GM12878 (cell line): ENCODE data around the gene KIAA0319L. TPM values are rescaled to one million over a fixed set of nuclear protein-coding genes. Genes with fewer than 3 reads are reported as not detected.

ENCODE experiments used
- ATAC-seq: fragments of 200-7000 bp; cut with Tn5 transposase; 3 replicates; pipeline ENCODE4 v1.9.1; 2020; ENCODE audit warnings: mild to moderate bottlenecking, moderate library complexity
- BruUV-seq: library from RNA; stranded (reverse); fragments of 400-500 nt; replicated peaks from 2 replicates; lab custom pipeline; 2021; lab: Mats Ljungman, UMichigan
- CTCF ChIA-PET: fragments of 300-600 bp; sonication (Branson Sonifier 250); formaldehyde crosslinking; extraction: SDS; loops from one replicate; lab custom pipeline; 2021; ENCODE audit warnings: inconsistent platforms; lab: Yijun Ruan, JAX
- POLR2A ChIA-PET: fragments of 350-600 bp; formaldehyde crosslinking; extraction: SDS; loops from one replicate; lab custom pipeline; 2021; ENCODE audit warnings: inconsistent platforms; lab: Charles Lee
- RAD21 ChIA-PET: fragments of 300-600 bp; sonication (Branson Sonifier 250); formaldehyde crosslinking; loops from one replicate; lab custom pipeline; 2023; ENCODE audit warnings: antibody characterized with exemption; ENCODE audit not compliant: unreplicated experiment; lab: Charles Lee
- SMC1A ChIA-PET: fragments of 300-600 bp; sonication (Branson Sonifier 250); formaldehyde crosslinking; loops from one replicate; lab custom pipeline; 2023; ENCODE audit not compliant: unreplicated experiment, uncharacterized antibody; lab: Charles Lee
- DNase-seq: peaks from one replicate; pipeline ENCODE4 v3.0.0-alpha.2; 2011; ENCODE audit warnings: low read depth, low spot score
- FAIRE-seq: peaks from 3 replicates; lab custom pipeline; 2011; peaks lifted over from hg19 to GRCh38; lab: Jason Lieb, UNC
- H2AFZ ChIP-seq: 2 replicates; pipeline ENCODE4 v1.6.0; 2011; ENCODE audit warnings: low read depth, low read length, control low read depth; ENCODE audit not compliant: control insufficient read depth
- H3K27ac ChIP-seq: 2 replicates; pipeline ENCODE4 v1.5.1; 2011; ENCODE audit warnings: control low read depth; ENCODE audit not compliant: control insufficient read depth, insufficient read depth
- H3K27me3 ChIP-seq, 2 experiments: replicated peaks in 1 of 2; 2 replicates each; pipeline versions ENCODE4 v1.6.0 to v1.6.1; 2011; ENCODE audit warnings: low read length in 1 of 2; ENCODE audit not compliant: control insufficient read depth in 2 of 2, insufficient read depth in 2 of 2
- H3K36me3 ChIP-seq, 2 experiments: 2 replicates each; pipeline ENCODE4 v1.5.1; 2011; ENCODE audit warnings: low read length in 1 of 2; ENCODE audit not compliant: control insufficient read depth in 2 of 2, insufficient read depth in 2 of 2
- H3K4me1 ChIP-seq: 2 replicates; pipeline ENCODE4 v1.6.1; 2011; ENCODE audit warnings: mild to moderate bottlenecking, low read length, moderate library complexity, mixed read lengths; ENCODE audit not compliant: control insufficient read depth, insufficient read depth
- H3K4me2 ChIP-seq: 2 replicates; pipeline ENCODE4 v1.6.0; 2011; ENCODE audit warnings: control low read depth; ENCODE audit not compliant: control insufficient read depth, insufficient read depth
- H3K4me3 ChIP-seq: fragments of 200-600 bp; sonication (generic); 2 replicates; pipeline ENCODE4 v1.5.1; 2016
- H3K79me2 ChIP-seq: 2 replicates; pipeline ENCODE4 v1.6.0; 2011; ENCODE audit warnings: low read length; ENCODE audit not compliant: control insufficient read depth, insufficient read depth
- H3K9ac ChIP-seq: 2 replicates; pipeline ENCODE4 v1.8.0; 2011; ENCODE audit warnings: low read length, control low read depth, mixed read lengths; ENCODE audit not compliant: control insufficient read depth, insufficient read depth
- H3K9me3 ChIP-seq: replicated peaks from 3 replicates; pipeline ENCODE4 v1.5.1; 2011; ENCODE audit warnings: mild to moderate bottlenecking, low read length; ENCODE audit not compliant: control insufficient read depth, insufficient read depth
- H4K20me1 ChIP-seq: 2 replicates; pipeline ENCODE4 v1.6.0; 2011; ENCODE audit not compliant: control insufficient read depth, insufficient read depth
- ATF3 ChIP-seq: IDR thresholded peaks from 2 replicates; pipeline ENCODE4 v1.6.1; 2011; ENCODE audit warnings: low read depth, mild to moderate bottlenecking, low read length, moderate library complexity, borderline replicate concordance; ENCODE audit errors: extremely low read depth
- EP300 ChIP-seq, 2 experiments: fragments of 150-350 bp in 1 of 2; IDR thresholded peaks; 2 replicates each; pipeline ENCODE4 v1.6.1; 2011 to 2012; ENCODE audit warnings: low read depth in 2 of 2, low read length in 2 of 2, borderline replicate concordance in 1 of 2, improper control_type of control experiment in 1 of 2, inconsistent platforms in 1 of 2; ENCODE audit not compliant: control insufficient read depth in 1 of 2
- IKZF1 ChIP-seq: fragments of 450-650 bp; conservative IDR thresholded peaks from 2 replicates; pipeline ENCODE4 v1.6.1; 2017; ENCODE audit warnings: antibody characterized with exemption, mild to moderate bottlenecking
- NR2F1 ChIP-seq: fragments of 450-650 bp; conservative IDR thresholded peaks from 2 replicates; pipeline ENCODE4 v1.6.1; 2017; ENCODE audit warnings: mild to moderate bottlenecking
- RCOR1 ChIP-seq: conservative IDR thresholded peaks from 2 replicates; pipeline ENCODE4 v1.6.1; 2012; ENCODE audit warnings: low read depth, low read length, improper control_type of control experiment
- REST ChIP-seq: IDR thresholded peaks from 2 replicates; pipeline ENCODE4 v1.6.1; 2012; ENCODE audit warnings: mild to moderate bottlenecking, low read depth, low read length
- RFX5 ChIP-seq: IDR thresholded peaks from 2 replicates; pipeline ENCODE4 v1.6.1; 2011; ENCODE audit warnings: low read depth, low read length, improper control_type of control experiment
- RUNX3 ChIP-seq: IDR thresholded peaks from 2 replicates; pipeline ENCODE4 v1.6.1; 2012; ENCODE audit warnings: low read length, inconsistent platforms
- SMAD5 ChIP-seq: IDR thresholded peaks from 2 replicates; pipeline ENCODE4 v1.6.1; 2016; ENCODE audit warnings: antibody characterized with exemption, low read depth
- SPI1 ChIP-seq: IDR thresholded peaks from 2 replicates; pipeline ENCODE4 v1.6.1; 2011; ENCODE audit warnings: low read depth, mild to moderate bottlenecking, low read length, moderate library complexity, borderline replicate concordance; ENCODE audit not compliant: insufficient read depth
- SREBF2 ChIP-seq: IDR thresholded peaks from 2 replicates; pipeline ENCODE4 v1.6.1; 2012; ENCODE audit warnings: mild to moderate bottlenecking, low read length
- WGBS: methylation state at CpG from one replicate; pipeline ENCODE4 v1.1.6; 2016; ENCODE audit warnings: low lambda C conversion rate; ENCODE audit not compliant: insufficient replicate concordance, insufficient coverage; ENCODE audit errors: missing lambda C conversion rate; 5-methylcytosine and 5-hydroxymethylcytosine counted together
- in situ Hi-C: fragments of 300-500 bp; cut with MboI; formaldehyde crosslinking; loops from 9 replicates; pipeline ENCODE4 v1.14.3; 2018; ENCODE audit warnings: mixed read lengths
- intact Hi-C: fragments of 100-400 bp; cut with micrococcal nuclease; formaldehyde crosslinking; loops from one replicate; pipeline ENCODE4 v1.14.2; 2022; ENCODE audit not compliant: unreplicated experiment
- polyA plus RNA-seq, 11 experiments: library from polyadenylated mRNA; depleted of rRNA in 4 of 11; unstranded in 6 of 11; stranded (reverse) in 5 of 11; fragments of >200 nt; fragmentation: Nextera tagmentation in 4 of 11; fragmentation: Illumina TruSeq in 1 of 11; extraction: Ambion mirVana in 4 of 11; extraction: Trizol in 1 of 11; gene quantifications; 1 replicate in 1 of 11; 2 replicates in 10 of 11; pipeline versions ENCODE4 v1.2.1 to v1.2.3, GENCODE V29; 2011 to 2016; ENCODE audit warnings: inconsistent platforms in 2 of 11, missing spikeins in 2 of 11, low read depth in 1 of 11
- total RNA-seq, 4 experiments: library from RNA; depleted of rRNA in 3 of 4; stranded (reverse); fragments of >200 nt in 3 of 4; fragmentation: Illumina TruSeq in 1 of 4; extraction: Trizol in 1 of 4; gene quantifications; 2 replicates each; pipeline versions ENCODE4 v1.2.1 to v1.2.3, GENCODE V29; 2013 to 2021

The KIAA0319L gene
- total and polyA plus RNA-seq, 10 of the 15 experiments (the other 5 are each of a cell fraction or from before 2014, with no cell fraction given) = 2.6 to 57.8 (median 25.4) TPM

- ChIA-PET POLR2A (interaction anchor here (1.5 kb wide), 1 partner anchor 9 kb away, joined by 3 read pairs; no protein-coding TSS in a partner anchor), SMC1A (interaction anchor here (1.4 to 1.9 kb wide), 3 partner anchors 10 to 17 kb away, joined by 3 to 6 read pairs (median 4); no protein-coding TSS in a partner anchor), RAD21 (interaction anchor here (1.2 kb wide), 1 partner anchor 65 kb away, joined by 3 read pairs; no protein-coding TSS in a partner anchor), CTCF (interaction anchor here (0.6 to 1.3 kb wide), 6 partner anchors 9 to 251 kb away, joined by 3 read pairs; no protein-coding TSS in a partner anchor)
- Histone ChIP-seq H3K4me1 (no peaks in the 10 kb centered on the region), H2AFZ (no peak overlapping the region), H3K4me3 (no peak overlapping the region), H3K36me3 (no peaks in the 10 kb centered on the region), H3K4me2 (no peak overlapping the region), H3K27ac (no peak overlapping the region), H4K20me1 (no peaks in the 10 kb centered on the region), H3K9me3 (peaks cover 4% of the 10 kb centered on the region; the same call in 2 of the 3 replicates), H3K9ac (no peak overlapping the region), H3K79me2 (peaks cover 2% of the 10 kb centered on the region), H3K27me3 (no peaks in the 10 kb centered on the region)
- in situ Hi-C loops = no loop called here
- intact Hi-C loops = no loop called here
- no peak for FAIRE-seq
- ATAC-seq = no peak
- DNase-seq = no peak
- no TSS peak for BruUV-seq
- 100% methylated on average over 3 of the region's 3 CpGs for WGBS
- TF ChIP-seq SREBF2 (no peak), NR2F1 (no peak), EP300 (IDR thresholded peaks at IDR 0.05; ENCODE audit: borderline replicate concordance in 1 of 2, control insufficient read depth in 1 of 2, low read depth in 2 of 2, low read length in 2 of 2) (no peak), IKZF1 (no peak), SPI1 (no peak), SMAD5 (no peak), RUNX3 (no peak), RFX5 (no peak), ATF3 (no peak), REST (no peak), RCOR1 (no peak)
Measured at GRCh38 chr1:35518183-35518582, 39.0 kb downstream of the KIAA0319L start.
